ENCODE data around the gene TUBG1. TPM values are rescaled to one million over a fixed set of nuclear protein-coding genes. Genes with fewer than 3 reads are reported as not detected.
"Not testable (repeated sequence)": the region's sequence is repeated elsewhere in the genome, so short reads cannot be mapped to it uniquely, and the experiment has no call there.

The TUBG1 gene
- total RNA-seq, 1 experiment from 2014 or later = 114 TPM

DNA sequence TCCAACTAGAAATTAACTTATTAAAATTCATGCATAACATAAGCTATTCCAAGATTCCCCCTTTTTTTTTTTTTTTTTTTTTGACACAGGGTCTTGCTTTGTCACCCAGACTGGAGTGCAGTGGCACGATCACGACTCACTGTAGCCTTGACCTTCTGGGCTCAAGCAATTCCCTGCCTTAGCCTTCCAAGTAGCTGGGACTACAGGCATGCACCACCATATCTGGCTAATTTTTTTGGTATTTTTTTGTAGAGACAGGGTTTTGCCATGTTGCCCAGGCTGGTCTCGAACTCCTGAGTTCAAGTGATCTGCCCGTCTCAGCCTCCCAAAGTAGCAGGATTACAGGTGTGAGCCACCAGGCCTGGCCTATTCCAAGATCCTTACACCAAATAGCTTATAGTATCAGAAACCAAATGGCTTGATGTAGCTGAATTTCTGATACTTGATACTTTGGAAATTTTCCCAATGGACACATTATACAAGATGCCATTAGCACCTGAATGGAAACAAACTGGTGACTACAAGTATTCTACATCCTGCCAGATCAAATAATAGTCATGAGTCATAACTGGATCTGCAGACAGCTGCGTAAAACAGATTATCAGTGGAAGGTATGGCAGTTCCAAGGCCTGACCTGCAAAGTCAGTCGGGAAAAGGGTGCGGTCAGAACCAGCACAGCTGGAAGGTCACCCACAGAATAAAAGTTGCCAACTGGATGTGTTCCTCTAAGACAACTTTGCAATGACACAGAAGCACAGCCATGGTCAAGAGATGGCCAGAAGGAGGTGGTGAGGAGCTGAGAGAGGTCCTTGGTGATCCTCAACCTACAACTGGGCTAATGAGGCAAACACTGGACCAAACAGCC, 14.5 kb downstream of the TUBG1 start:
- peak overlapping the region; percentile 28 for H3K27ac ChIP-seq (ENCODE audit: low read length)
- TF ChIP-seq EZH2phosphoT487 (IDR thresholded peaks at IDR 0.05; ENCODE audit: borderline replicate concordance, low read length) (no peak), CTCF (conservative IDR thresholded peaks at IDR 0.05; ENCODE audit: low read depth, low read length) (peak; percentile 24; the same call in 1 of the 2 replicates), EZH2 (IDR thresholded peaks at IDR 0.05; ENCODE audit: low read length, unreplicated experiment) (no peak)
- no peaks in the 10 kb centered on the region for H3K79me2 ChIP-seq (ENCODE audit: low read length)
- H3K9ac ChIP-seq (ENCODE audit: low read length) = no peak overlapping the region
- no peaks in the 10 kb centered on the region for H3F3A ChIP-seq (ENCODE audit: low read length, unreplicated experiment)
- no peaks in the 10 kb centered on the region for H3K27me3 ChIP-seq (ENCODE audit: low read length)
- H2AFZ ChIP-seq (ENCODE audit: low read length) = no peak overlapping the region
- POLR2A ChIA-PET (ENCODE audit: unreplicated experiment) = interaction anchor here (1.0 kb wide), 2 partner anchors 15 to 37 kb away, joined by 4 to 5 read pairs; partner anchors contain the start of genes RETREG3 and TUBG1
- no peaks in the 10 kb centered on the region for H3K9me2 ChIP-seq (replicated peaks; ENCODE audit: low read length)
- DNase-seq (peak; percentile 91), ATAC-seq (peak; percentile 98)
- H3K4me2 ChIP-seq (ENCODE audit: low read length) = 0 out of 2 replicates have a peak overlapping the region, but pooled peaks have one; percentile 4
- intact Hi-C loops (cut with micrococcal nuclease) = loop anchor here (2.0 kb wide), 2 partner anchors 37 to 55 kb away; no protein-coding TSS in a partner anchor
- no peaks in the 10 kb centered on the region for H3K9me3 ChIP-seq (ENCODE audit: low read length)
- no TSS peak for BruUV-seq (replicated peaks)
- H3K36me3 ChIP-seq (ENCODE audit: low read depth, low read length) = no peaks in the 10 kb centered on the region
- peaks cover 12% of the 10 kb centered on the region for H3K4me1 ChIP-seq (ENCODE audit: insufficient read depth, low read length)
- H4K20me1 ChIP-seq (ENCODE audit: low read length) = no peaks in the 10 kb centered on the region
- no peak overlapping the region for H3K4me3 ChIP-seq (ENCODE audit: low read length)
- CTCF ChIA-PET = interaction anchor here (1.0 to 1.3 kb wide), 2 partner anchors 15 to 59 kb away, joined by 4 to 5 read pairs; partner anchors contain the start of genes RETREG3 and TUBG1

- DNase-seq; H4K20me1 ChIP-seq (ENCODE audit: low read length); ATAC-seq; H3F3A ChIP-seq (ENCODE audit: low read length, unreplicated experiment); POLR2A ChIA-PET (ENCODE audit: unreplicated experiment); H3K9me3 ChIP-seq (ENCODE audit: low read length); H3K27me3 ChIP-seq (ENCODE audit: low read length); intact Hi-C loops (cut with micrococcal nuclease); H3K27ac ChIP-seq (ENCODE audit: low read length); CTCF ChIA-PET; H3K36me3 ChIP-seq (ENCODE audit: low read depth, low read length); H3K9ac ChIP-seq (ENCODE audit: low read length); BruUV-seq (replicated peaks); H3K4me2 ChIP-seq (ENCODE audit: low read length); H2AFZ ChIP-seq (ENCODE audit: low read length); H3K79me2 ChIP-seq (ENCODE audit: low read length); H3K9me2 ChIP-seq (replicated peaks; ENCODE audit: low read length); H3K4me3 ChIP-seq (ENCODE audit: low read length): not testable (repeated sequence)
- H3K4me1 ChIP-seq (ENCODE audit: insufficient read depth, low read length) = peaks cover 12% of the 10 kb centered on the region
These were observed 17.7 kb downstream of the TUBG1 start for GRCh38 chr17:42627032-42627764.

- DNase-seq (no peak), ATAC-seq (no peak)
- Histone ChIP-seq H2AFZ (ENCODE audit: low read length) (no peak overlapping the region), H3K4me2 (ENCODE audit: low read length) (no peak overlapping the region), H3K27me3 (ENCODE audit: low read length) (no peaks in the 10 kb centered on the region), H3K9me2 (replicated peaks; ENCODE audit: low read length) (no peaks in the 10 kb centered on the region), H3K4me3 (ENCODE audit: low read length) (no peak overlapping the region), H3F3A (ENCODE audit: low read length, unreplicated experiment) (no peaks in the 10 kb centered on the region), H3K9ac (ENCODE audit: low read length) (no peak overlapping the region), H3K79me2 (ENCODE audit: low read length) (no peaks in the 10 kb centered on the region), H3K4me1 (ENCODE audit: insufficient read depth, low read length) (peaks cover 2% of the 10 kb centered on the region; the same call in 1 of the 2 replicates), H3K27ac (ENCODE audit: low read length) (no peak overlapping the region), H4K20me1 (ENCODE audit: low read length) (no peaks in the 10 kb centered on the region), H3K9me3 (ENCODE audit: low read length) (no peaks in the 10 kb centered on the region), H3K36me3 (ENCODE audit: low read depth, low read length) (no peaks in the 10 kb centered on the region)
- TF ChIP-seq EZH2phosphoT487 (IDR thresholded peaks at IDR 0.05; ENCODE audit: borderline replicate concordance, low read length) = no peak
- TF ChIP-seq EZH2 (IDR thresholded peaks at IDR 0.05; ENCODE audit: low read length, unreplicated experiment) = no peak
- TF ChIP-seq CTCF (conservative IDR thresholded peaks at IDR 0.05; ENCODE audit: low read depth, low read length) = no peak
- BruUV-seq (replicated peaks) = no TSS peak
- ChIA-PET POLR2A (ENCODE audit: unreplicated experiment) (no interaction called here), CTCF (no interaction called here)
- intact Hi-C loops (cut with micrococcal nuclease) = no loop called here
These were observed 20.0 kb downstream of the TUBG1 start for GRCh38 chr17:42629411-42630009.

All from PC-3 (cell line).